Mucosa of descending colon (tissue), 3 donors: Measurements from ENCODE around the gene COL8A2. TPM values are rescaled to one million over a fixed set of nuclear protein-coding genes. Genes with fewer than 3 reads are reported as not detected.

ENCODE experiments used
- ATAC-seq: fragments of 200-7000 bp; cut with Tn5 transposase; one replicate; pipeline ENCODE4 v1.9.1; 2020; ENCODE audit warnings: mild to moderate bottlenecking, moderate library complexity
- DNase-seq, 3 donors: peaks; one replicate each; pipeline ENCODE4 v3.0.0-alpha.2; 2020
- H3K36me3 ChIP-seq: fragments of 200-600 bp; one replicate; pipeline ENCODE4 v1.8.0; 2021; ENCODE audit warnings: low read depth, mild to moderate bottlenecking
- H3K4me1 ChIP-seq: fragments of 200-600 bp; one replicate; pipeline ENCODE4 v1.8.0; 2021; ENCODE audit warnings: low read depth, mild to moderate bottlenecking
- H3K4me3 ChIP-seq: fragments of 200-600 bp; one replicate; pipeline ENCODE4 v1.8.0; 2021; ENCODE audit warnings: mild to moderate bottlenecking
- H3K9me3 ChIP-seq: fragments of 200-600 bp; one replicate; pipeline ENCODE4 v1.8.0; 2021; ENCODE audit warnings: mild to moderate bottlenecking
- CTCF ChIP-seq: fragments of 200-600 bp; IDR thresholded peaks from one replicate; pipeline ENCODE4 v1.8.0; 2022; ENCODE audit warnings: antibody characterized with exemption, mild to moderate bottlenecking
- intact Hi-C, 2 donors: fragments of 100-400 bp; cut with DNase I in 1 of 2; cut with micrococcal nuclease in 1 of 2; formaldehyde crosslinking; loops; one replicate each; pipeline versions ENCODE4 v1.11.0 to v1.11.1; 2022; cut with DNase I, micrococcal nuclease
- long read RNA-seq, 2 donors: library from polyadenylated mRNA; unstranded; transcript quantifications; one replicate each; pipeline ENCODE4 v2.0.0, GENCODE V29; 2019 to 2021
- total RNA-seq, 3 donors: library from RNA; stranded (reverse); fragmentation: NEBNext Ultra II Directional in 2 of 3; extraction: Animal tissue kit (Norgen Biotek cat#: 25700) in 2 of 3; gene quantifications; one replicate each; pipeline versions ENCODE4 v1.2.1 to v1.2.4, GENCODE V29; 2021 to 2023
- donor health status: DM: no; HTN: no; CAD: no; lungs with moderate emphysema.
- donor health status: DM: no; HTN: no; CAD: no.
- donor health status: DM: no; HTN: yes; CAD: no.

Gene COL8A2
- total RNA-seq, result 1 to 10 TPM in 2 of 3 donors, under 1 TPM in 1; 0.58 to 4.5 (median 1.5) TPM
- long read RNA-seq, donor 1, full-length matches to known transcripts, result 7 of 15 reads
- long read RNA-seq, donor 1, partial matches to known transcripts, result 1 of 15 reads
- long read RNA-seq, donor 1, other reads (novel, unspliced or antisense), result 7 of 15 reads
- long read RNA-seq, donor 2, result 0 reads

- H3K4me1 ChIP-seq, result peaks cover 8% of the 10 kb centered on the region
- ATAC-seq (peak; percentile 43), DNase-seq (no peak)
- TF ChIP-seq CTCF, result no peak
- no peaks in the 10 kb centered on the region for H3K9me3 ChIP-seq
- H3K36me3 ChIP-seq, result no peaks in the 10 kb centered on the region
- H3K4me3 ChIP-seq, result no peak within 1 kb of the TSS
- intact Hi-C loops, result no loop called here
Measured at GRCh38 chr1:36125129-36125991, at the start of gene COL8A2. Gene COL8A2, minus strand, starts transcription at chr1:36125222. Its CDS starts 24,980 bp downstream, at chr1:36100242.

DNA sequence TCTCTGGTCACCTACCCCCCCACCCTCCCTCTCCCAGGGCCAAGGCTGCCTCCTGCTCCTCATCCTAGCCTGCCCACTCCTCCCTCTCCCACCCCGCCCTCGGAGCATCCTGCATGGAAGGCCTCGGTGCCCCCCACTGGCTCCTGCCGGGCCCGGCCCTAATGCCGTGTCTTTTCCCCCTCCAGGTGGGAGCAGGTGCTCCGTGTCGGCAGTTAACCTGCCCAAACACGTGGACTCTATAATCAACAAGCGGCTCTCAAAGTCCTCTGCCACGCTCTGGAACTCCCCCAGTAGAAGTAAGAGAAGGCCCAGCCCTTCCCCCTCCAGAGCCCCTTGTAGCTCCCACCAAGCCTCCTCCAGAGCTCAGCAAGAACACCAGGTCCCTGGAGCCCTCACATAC, 49.7 kb upstream of the COL8A2 start:
- Histone ChIP-seq H3K4me3 (no peak overlapping the region), H3K9me3 (no peaks in the 10 kb centered on the region), H3K36me3 (no peaks in the 10 kb centered on the region), H3K4me1 (peaks cover 7% of the 10 kb centered on the region)
- DNase-seq (no peak), ATAC-seq (no peak)
- no peak for TF ChIP-seq CTCF
- intact Hi-C loops, result no loop called here

- Histone ChIP-seq H3K4me3 (no peak overlapping the region), H3K36me3 (no peaks in the 10 kb centered on the region), H3K9me3 (no peaks in the 10 kb centered on the region), H3K4me1 (peaks cover 4% of the 10 kb centered on the region)
- DNase-seq, result no peak
- intact Hi-C loops, result no loop called here
- TF ChIP-seq CTCF, result no peak
- ATAC-seq, result no peak
Measured at GRCh38 chr1:36172983-36173382, 48.0 kb upstream of the COL8A2 start.

DNA sequence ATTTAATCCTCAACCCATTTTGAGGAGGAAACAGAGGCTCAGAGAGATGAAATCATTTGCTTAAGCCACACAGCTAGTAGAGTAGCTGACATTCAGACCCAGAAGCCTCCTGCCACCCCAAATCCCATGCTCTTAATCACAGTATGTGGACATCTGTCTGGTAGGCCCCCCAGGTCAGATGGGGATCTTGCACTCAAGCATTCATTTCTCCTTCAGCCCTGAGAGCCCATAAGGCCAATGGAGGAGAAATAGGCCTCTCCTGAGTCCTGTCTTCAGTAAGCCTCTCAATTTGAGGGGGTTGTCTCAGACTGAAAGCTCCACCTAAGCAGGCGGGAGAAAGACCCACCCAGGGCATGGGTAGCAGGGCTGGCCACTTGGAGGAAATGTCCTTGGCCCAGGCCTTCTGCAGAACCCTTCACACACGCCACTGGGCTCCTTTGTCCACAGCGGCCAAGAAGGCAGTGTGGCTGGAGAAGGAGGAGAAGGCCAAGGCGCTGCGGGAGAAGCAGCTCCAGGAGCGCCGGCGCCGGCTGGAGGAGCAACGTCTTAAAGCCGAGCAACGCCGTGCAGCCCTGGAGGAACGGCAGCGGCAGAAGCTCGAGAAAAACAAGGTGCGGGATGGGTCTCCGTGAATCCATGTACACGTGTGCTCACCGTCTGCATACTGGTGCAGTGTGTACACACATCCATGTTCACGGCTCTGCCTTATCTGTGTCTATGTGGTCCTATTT, 47.2 kb upstream of the COL8A2 start:
- H3K4me1 ChIP-seq, result no peaks in the 10 kb centered on the region
- ATAC-seq (no peak), DNase-seq (no peak)
- intact Hi-C loops, result no loop called here
- no peaks in the 10 kb centered on the region for H3K36me3 ChIP-seq
- no peak for TF ChIP-seq CTCF
- H3K9me3 ChIP-seq, result no peaks in the 10 kb centered on the region
- H3K4me3 ChIP-seq, result no peak overlapping the region

GRCh38 chr1:36170643-36171412, 45.8 kb upstream of the COL8A2 start:
- TF ChIP-seq CTCF, result no peak
- no peak for ATAC-seq
- Histone ChIP-seq H3K4me1 (no peaks in the 10 kb centered on the region), H3K9me3 (no peaks in the 10 kb centered on the region), H3K4me3 (no peak overlapping the region), H3K36me3 (no peaks in the 10 kb centered on the region)
- intact Hi-C loops, result no loop called here
- DNase-seq, result no peak
